Measurements from ENCODE around the gene LOC101059915.
"Not testable (repeated sequence)": the region's sequence is repeated elsewhere in the genome, so short reads cannot be mapped to it uniquely, and the experiment has no call there.

Gene LOC101059915

DNA sequence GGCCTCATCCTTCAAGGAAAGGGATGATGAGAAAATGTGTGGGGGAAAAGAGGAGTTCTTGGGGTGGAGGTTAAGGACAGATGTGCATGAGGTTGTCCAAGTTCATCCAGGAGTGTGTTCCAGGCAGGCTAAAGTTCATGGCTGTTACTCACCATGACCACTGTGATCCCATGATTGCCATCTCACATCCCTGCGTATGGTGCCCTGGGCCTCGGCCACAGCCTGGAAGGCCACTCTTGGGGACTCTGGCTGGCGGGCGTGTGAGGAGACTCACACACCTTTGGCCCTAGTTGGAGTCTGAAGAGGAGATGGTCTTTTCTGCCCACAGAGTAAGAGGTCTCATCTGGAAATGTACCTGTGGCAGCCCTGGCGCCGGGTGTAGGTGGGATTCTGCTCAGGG, 7.4 kb upstream of the LOC101059915 start (continued):
- TF ChIP-seq ZNF221 (tag by site-specific recombination; IDR thresholded peaks at IDR 0.05; ENCODE audit: borderline replicate concordance) (no peak), ZNF830 (tag by site-specific recombination; IDR thresholded peaks at IDR 0.05; ENCODE audit: low read depth) (no peak), ZNF138 (tag by site-specific recombination; IDR thresholded peaks at IDR 0.05; ENCODE audit: borderline replicate concordance) (no peak)
- TF ChIP-seq, protein P1, sequence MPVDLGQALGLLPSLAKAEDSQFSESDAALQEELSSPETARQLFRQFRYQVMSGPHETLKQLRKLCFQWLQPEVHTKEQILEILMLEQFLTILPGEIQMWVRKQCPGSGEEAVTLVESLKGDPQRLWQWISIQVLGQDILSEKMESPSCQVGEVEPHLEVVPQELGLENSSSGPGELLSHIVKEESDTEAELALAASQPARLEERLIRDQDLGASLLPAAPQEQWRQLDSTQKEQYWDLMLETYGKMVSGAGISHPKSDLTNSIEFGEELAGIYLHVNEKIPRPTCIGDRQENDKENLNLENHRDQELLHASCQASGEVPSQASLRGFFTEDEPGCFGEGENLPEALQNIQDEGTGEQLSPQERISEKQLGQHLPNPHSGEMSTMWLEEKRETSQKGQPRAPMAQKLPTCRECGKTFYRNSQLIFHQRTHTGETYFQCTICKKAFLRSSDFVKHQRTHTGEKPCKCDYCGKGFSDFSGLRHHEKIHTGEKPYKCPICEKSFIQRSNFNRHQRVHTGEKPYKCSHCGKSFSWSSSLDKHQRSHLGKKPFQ (tag by site-specific recombination; IDR thresholded peaks at IDR 0.05), result no peak

DNA sequence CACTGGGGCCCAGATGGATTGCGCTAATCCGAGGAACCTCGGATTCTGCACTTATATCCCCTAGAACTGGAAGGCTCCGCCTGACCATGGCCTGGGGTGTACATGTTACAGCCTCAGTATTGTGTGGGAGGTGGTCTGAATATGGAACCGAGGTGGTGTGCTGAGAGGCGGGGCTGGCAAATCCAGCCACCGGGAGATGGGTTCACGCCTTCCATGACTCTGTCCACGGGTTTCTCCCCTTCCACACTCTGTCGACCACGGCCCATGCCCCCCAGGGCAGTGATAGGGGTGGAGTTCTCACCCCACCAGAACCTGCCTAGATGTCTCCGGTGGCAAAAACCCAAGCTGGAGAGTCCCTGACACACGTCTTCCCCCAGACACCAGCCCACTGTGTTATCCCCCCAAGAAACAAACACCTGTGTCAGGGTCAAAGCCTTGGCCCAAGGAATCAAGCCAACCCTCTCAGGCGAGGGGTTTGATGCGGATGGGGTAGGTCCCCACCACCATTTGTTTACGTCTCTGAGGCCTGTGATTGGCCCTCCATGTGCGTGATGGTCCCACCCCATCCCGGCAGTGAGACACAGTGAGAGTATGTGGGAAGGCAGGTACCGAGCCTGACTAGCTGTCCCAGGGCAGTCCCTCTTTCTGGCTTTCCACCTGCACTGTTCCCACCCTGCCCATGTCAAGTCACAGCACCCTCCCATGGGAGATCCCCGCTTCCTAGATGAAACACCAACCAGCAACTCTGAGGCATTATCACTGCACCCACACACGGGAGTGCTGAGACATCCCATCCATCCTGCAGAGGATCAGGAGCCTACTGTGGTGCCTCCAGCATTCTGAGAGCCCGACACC, 6.6 kb upstream of the LOC101059915 start:
- H3K4me3 ChIP-seq (ENCODE audit: low read depth, low read length), result no peak overlapping the region
- ChIA-PET POLR2A (no interaction called here), CTCF (no interaction called here)
- TF ChIP-seq GLIS1 (tag by site-specific recombination; IDR thresholded peaks at IDR 0.05) (no peak), ZNF585B (tag by site-specific recombination; IDR thresholded peaks at IDR 0.05) (no peak)
- H3K27ac ChIP-seq (ENCODE audit: extremely low read depth, low read depth, low read length), result no peak overlapping the region
- no peaks in the 10 kb centered on the region for H3K9me3 ChIP-seq (ENCODE audit: control insufficient read depth, insufficient read depth, low read depth, low read length)
- H3K4me1 ChIP-seq (ENCODE audit: control insufficient read depth, insufficient read depth, low read length), result no peaks in the 10 kb centered on the region
- H3K36me3 ChIP-seq (ENCODE audit: control insufficient read depth in 2 of 2, insufficient read depth in 1 of 2, low read length in 2 of 2), result no peaks in the 10 kb centered on the region

DNA sequence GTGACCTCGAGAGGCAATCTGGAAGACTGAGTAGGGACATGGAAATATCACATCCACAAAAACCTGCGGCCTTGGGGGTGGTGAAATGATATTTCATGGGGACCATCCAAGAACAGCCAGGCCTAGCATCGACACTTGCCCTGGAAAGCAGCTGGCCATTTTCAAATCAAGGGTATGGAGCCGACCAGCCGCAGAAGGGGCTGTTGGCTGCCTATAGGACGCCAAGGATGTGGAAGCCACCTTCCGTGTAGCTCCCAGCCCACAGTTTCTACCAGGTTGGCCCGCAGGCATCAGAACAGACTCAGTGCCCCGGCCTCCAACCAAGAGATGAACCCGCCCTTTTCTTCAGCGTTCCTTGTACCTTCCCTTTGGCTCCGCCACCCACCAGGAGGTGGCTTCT, 5.4 kb upstream of the LOC101059915 start:
- ChIA-PET CTCF (interaction anchor here (0.6 to 1.2 kb wide), 2 partner anchors 14 to 618 kb away, joined by 3 read pairs; no protein-coding TSS in a partner anchor), POLR2A (no interaction called here)
- H3K9me3 ChIP-seq (ENCODE audit: control insufficient read depth, insufficient read depth, low read depth, low read length), result no peaks in the 10 kb centered on the region

DNA sequence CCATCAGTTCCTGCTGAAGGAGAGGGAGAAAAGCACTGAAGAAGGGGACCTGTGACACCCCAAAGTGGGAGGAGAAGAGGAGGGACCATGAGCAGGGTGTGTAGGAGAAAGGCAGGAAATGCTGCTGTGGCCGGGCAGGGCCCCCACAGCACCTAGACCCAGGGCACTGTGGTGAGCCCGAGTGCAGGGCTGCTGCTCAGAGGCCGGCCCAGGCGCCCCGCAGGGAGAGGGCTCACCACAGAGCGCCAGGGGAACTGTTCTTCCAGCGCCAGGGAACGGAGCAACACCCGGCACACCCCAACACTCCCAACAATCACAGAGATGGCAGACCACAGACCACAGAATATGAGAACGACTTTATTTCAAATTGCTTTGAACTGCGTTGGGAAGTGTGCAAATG, 4.7 kb upstream of the LOC101059915 start:
- H3K9me3 ChIP-seq (ENCODE audit: control insufficient read depth, insufficient read depth, low read depth, low read length); H3K4me3 ChIP-seq (ENCODE audit: low read depth, low read length); POLR2A ChIA-PET; H3K27ac ChIP-seq (ENCODE audit: extremely low read depth, low read depth, low read length); H3K4me1 ChIP-seq (ENCODE audit: control insufficient read depth, insufficient read depth, low read length); H3K36me3 ChIP-seq (ENCODE audit: control insufficient read depth in 2 of 2, insufficient read depth in 1 of 2, low read length in 2 of 2): not testable (repeated sequence)
- CTCF ChIA-PET, result interaction anchor here (1.2 kb wide), 1 partner anchor 15 kb away, joined by 3 read pairs; no protein-coding TSS in a partner anchor

More for the DNA sequence above, 5.4 kb upstream of the LOC101059915 start:
- TF ChIP-seq ZNF37A (tag by site-specific recombination; IDR thresholded peaks at IDR 0.05), result no peak
- TF ChIP-seq, protein P2, sequence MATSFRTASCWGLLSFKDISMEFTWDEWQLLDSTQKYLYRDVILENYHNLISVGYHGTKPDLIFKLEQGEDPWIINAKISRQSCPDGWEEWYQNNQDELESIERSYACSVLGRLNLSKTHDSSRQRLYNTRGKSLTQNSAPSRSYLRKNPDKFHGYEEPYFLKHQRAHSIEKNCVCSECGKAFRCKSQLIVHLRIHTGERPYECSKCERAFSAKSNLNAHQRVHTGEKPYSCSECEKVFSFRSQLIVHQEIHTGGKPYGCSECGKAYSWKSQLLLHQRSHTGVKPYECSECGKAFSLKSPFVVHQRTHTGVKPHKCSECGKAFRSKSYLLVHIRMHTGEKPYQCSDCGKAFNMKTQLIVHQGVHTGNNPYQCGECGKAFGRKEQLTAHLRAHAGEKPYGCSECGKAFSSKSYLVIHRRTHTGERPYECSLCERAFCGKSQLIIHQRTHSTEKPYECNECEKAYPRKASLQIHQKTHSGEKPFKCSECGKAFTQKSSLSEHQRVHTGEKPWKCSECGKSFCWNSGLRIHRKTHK (tag by site-specific recombination; IDR thresholded peaks at IDR 0.05), result no peak
- no peak for TF ChIP-seq ZNF157 (tag by site-specific recombination; IDR thresholded peaks at IDR 0.05)
- no peak for TF ChIP-seq GLI2 (tag by site-specific recombination; IDR thresholded peaks at IDR 0.05; ENCODE audit: borderline replicate concordance, low read depth)
- no peak for TF ChIP-seq ZNF341 (tag by site-specific recombination; IDR thresholded peaks at IDR 0.05; ENCODE audit: low read depth)
- TF ChIP-seq ZNF169 (tag by site-specific recombination; IDR thresholded peaks at IDR 0.05), result no peak
- TF ChIP-seq, protein P3, sequence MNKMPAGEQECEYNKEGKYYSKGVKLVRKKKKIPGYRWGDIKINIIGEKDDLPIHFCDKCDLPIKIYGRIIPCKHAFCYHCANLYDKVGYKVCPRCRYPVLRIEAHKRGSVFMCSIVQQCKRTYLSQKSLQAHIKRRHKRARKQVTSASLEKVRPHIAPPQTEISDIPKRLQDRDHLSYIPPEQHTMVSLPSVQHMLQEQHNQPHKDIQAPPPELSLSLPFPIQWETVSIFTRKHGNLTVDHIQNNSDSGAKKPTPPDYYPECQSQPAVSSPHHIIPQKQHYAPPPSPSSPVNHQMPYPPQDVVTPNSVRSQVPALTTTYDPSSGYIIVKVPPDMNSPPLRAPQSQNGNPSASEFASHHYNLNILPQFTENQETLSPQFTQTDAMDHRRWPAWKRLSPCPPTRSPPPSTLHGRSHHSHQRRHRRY (tag by site-specific recombination; IDR thresholded peaks at IDR 0.05), result no peak
- H3K4me3 ChIP-seq (ENCODE audit: low read depth, low read length), result no peak overlapping the region
- no peaks in the 10 kb centered on the region for H3K4me1 ChIP-seq (ENCODE audit: control insufficient read depth, insufficient read depth, low read length)
- H3K36me3 ChIP-seq (ENCODE audit: control insufficient read depth in 2 of 2, insufficient read depth in 1 of 2, low read length in 2 of 2), result no peaks in the 10 kb centered on the region
- H3K27ac ChIP-seq (ENCODE audit: extremely low read depth, low read depth, low read length), result no peak overlapping the region

DNA sequence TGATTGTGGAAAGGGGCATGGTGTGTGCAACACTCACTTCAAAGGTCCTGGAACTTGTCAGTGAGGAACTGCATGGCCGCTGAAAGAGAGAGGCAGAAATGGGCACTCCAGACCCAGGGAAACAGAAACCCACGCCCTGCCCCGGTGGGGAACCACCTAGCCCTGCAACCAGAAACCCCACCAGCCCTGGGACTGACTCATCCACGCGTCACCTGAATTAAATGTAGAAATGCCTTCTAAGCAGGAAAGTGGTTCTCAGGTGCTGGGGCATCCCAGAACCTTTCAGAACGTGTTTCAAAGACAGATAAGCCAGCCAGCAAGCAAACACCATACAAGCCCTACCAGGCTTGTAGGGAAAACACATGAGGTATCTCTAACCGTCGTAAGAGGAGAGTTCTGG, 4.1 kb upstream of the LOC101059915 start:
- H3K27ac ChIP-seq (ENCODE audit: extremely low read depth, low read depth, low read length); POLR2A ChIA-PET; H3K36me3 ChIP-seq (ENCODE audit: control insufficient read depth in 2 of 2, insufficient read depth in 1 of 2, low read length in 2 of 2); H3K9me3 ChIP-seq (ENCODE audit: control insufficient read depth, insufficient read depth, low read depth, low read length); H3K4me3 ChIP-seq (ENCODE audit: low read depth, low read length); H3K4me1 ChIP-seq (ENCODE audit: control insufficient read depth, insufficient read depth, low read length): not testable (repeated sequence)
- CTCF ChIA-PET, result interaction anchor here (0.7 to 0.8 kb wide), 2 partner anchors 122 to 198 kb away, joined by 3 to 4 read pairs; no protein-coding TSS in a partner anchor

Data from HEK293 (cell line).